Stimulated activated CD8-positive, alpha-beta memory T cell treated with anti-CD3 and anti-CD28 coated beads, Interleukin-4, amount 100 ng/mL, for 24 hours (primary cell): ENCODE data around the gene JUN.

Experiments
- DNase-seq: peaks from one replicate; pipeline ENCODE4 v3.0.0-alpha.2; 2020; ENCODE audit warnings: low read depth

The JUN gene

DNA sequence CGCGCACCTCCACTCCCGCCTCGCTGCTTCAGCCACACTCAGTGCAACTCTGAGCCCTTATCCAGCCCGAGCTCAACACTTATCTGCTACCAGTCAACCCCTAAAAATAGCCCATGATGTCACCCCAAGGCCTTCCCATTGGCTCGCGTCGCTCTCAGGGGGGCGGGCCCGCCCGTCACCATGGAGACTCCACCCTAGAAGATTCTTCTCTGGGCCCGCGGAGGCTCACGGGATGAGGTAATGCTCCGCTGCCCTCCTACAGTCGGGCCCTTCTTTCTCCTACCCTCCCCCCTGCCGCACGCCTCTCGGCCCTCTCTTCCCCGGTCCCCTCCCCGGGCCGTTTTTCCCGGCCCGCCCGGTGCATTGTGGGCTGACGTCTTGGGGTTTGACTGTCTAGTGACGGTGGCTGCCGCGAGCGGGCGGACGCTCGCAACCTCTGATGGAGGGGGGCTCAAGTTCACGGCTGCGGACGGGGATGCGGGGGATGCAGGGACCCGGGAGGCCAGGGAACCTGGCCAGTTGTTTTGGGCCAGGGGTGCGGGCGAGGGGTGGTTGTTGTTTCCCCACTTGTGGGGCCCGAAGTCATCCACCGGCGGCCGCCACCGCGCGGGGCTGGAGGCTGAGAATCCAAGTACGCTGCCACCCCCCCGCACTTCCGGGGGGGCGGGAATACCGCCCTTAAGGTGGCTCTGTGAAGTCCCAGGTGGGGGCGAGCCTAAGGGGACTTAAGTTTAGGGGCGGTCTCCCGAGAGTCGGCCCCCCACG, at the start of gene JUN:
Gene JUN (minus strand): TSS at position 55 of the 765 bp plus-strand sequence. CDS start 977 bp downstream, outside the sequence.
- DNase-seq, result peak; percentile 97

GRCh38 chr1:58833166-58833565, 49.3 kb upstream of the JUN start:
- DNase-seq, result no peak

DNA sequence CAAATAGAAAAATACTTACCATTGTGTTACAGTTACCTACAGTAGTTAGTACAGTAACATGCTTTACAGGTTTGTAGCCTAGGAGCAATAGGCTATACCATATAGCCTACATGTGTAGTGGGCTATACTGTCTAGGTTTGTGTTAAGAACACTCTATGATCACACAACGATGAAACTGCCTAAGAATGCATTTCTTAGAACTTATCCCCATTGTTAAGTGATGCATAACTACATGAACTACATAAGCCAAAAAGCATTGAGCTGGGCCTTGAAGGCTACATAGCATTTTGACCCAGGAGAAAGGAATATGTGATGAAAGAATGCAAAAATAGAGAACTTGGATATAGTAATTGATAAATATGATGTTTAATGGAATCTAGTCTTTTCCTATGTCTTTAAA, 46.4 kb upstream of the JUN start:
- no peak for DNase-seq

- no peak for DNase-seq
These were observed 46.0 kb upstream of the JUN start for GRCh38 chr1:58829866-58830265.

- DNase-seq, result no peak
These were observed 43.5 kb upstream of the JUN start for GRCh38 chr1:58827298-58827697.

DNA sequence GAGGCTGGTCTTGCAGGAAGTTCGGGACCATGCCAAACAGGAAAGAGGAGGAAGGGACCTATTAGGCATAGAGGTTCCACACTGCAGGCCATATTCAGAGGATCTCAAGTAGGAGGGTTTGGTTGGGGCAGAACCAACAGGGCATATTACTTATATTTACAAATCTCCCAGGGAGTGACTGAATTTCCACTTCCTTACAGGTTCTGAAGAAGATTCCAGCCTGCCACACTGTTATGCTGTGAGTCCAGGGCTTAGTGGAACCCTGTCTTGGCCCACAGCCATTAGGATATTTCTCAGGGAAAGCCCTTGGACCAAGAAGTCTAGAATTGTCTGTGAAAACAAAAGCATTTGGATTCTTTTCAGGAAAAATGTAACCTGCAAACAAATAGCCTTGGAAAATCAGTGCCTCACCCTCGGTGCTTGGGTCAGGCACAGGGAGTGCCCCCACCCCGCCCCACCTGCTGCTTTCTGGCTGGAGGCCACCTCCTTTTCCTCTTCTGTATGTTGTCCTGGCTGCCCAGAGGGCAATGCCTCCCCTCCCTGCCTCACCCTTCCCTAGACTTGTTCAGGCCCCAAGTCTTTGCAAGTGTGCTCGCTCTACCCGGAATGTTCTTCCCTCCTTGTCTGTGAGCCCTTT, 41.0 kb upstream of the JUN start:
- no peak for DNase-seq

DNA sequence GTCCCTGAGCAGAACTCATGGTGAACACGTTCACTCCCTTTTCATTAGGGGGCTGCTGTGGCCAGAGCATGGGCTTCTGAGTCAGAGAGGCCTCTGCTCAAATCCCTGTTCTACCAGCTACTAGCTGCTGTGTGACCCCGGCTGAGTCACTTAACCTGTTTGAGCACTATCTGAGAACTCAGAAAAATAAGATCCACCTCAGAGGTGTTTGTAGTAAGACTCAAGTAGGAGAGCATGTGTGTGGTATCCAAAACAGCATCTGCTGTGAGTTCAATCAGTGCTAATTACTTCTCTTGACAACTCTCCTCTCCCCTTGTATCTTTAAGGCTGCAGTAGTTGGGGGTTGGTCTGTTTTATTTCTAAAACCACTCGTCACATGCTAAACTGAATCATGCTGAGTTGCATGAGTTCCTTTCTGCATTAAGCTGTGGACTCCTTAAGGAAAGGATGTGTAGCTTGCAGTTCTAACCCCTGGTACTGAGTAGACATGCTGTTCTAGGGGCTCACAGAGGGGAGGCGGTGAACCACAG, 39.7 kb upstream of the JUN start:
- DNase-seq, result no peak

- no peak for DNase-seq
These were observed 37.5 kb upstream of the JUN start for GRCh38 chr1:58821309-58821708.

- DNase-seq, result no peak
These were observed 35.1 kb upstream of the JUN start for GRCh38 chr1:58818976-58819375.

GRCh38 chr1:58818075-58818474, 34.2 kb upstream of the JUN start:
- no peak for DNase-seq

GRCh38 chr1:58816747-58817221, 32.9 kb upstream of the JUN start:
- no peak for DNase-seq

- DNase-seq, result peak; percentile 76
These were observed 32.4 kb upstream of the JUN start for GRCh38 chr1:58816072-58816746.

- no peak for DNase-seq
These were observed 31.8 kb upstream of the JUN start for GRCh38 chr1:58815686-58816071.

DNA sequence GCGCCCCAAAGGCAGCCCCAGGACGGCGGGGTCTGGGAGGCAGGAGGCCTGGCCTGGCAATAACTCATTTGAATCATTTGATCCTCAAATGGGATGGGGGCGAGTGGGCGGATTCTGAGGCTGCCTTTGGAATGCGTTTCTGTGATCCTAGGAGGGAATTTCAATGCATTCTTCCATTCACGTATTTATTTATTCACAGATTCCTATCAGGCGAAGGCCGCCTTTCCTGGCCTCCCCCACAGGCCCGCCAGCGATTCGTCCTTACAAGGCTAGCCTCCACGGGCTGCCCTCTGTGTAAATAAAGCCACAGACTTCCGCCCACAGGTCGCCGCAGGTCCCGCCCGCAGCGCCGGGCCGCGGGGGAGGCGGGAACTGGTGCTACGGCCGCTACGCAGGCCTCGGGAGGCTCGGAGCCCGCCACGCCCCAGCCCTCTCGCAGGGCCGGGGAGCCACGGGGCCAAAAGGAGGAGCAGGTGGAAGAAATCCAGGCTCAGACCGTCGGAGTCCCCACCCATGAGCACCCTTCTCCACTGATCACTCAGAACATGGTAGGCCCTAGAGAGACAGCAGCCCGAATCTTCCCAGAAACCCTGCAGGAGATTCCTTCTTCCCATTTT, 31.3 kb upstream of the JUN start:
- peak; percentile 56 for DNase-seq

DNA sequence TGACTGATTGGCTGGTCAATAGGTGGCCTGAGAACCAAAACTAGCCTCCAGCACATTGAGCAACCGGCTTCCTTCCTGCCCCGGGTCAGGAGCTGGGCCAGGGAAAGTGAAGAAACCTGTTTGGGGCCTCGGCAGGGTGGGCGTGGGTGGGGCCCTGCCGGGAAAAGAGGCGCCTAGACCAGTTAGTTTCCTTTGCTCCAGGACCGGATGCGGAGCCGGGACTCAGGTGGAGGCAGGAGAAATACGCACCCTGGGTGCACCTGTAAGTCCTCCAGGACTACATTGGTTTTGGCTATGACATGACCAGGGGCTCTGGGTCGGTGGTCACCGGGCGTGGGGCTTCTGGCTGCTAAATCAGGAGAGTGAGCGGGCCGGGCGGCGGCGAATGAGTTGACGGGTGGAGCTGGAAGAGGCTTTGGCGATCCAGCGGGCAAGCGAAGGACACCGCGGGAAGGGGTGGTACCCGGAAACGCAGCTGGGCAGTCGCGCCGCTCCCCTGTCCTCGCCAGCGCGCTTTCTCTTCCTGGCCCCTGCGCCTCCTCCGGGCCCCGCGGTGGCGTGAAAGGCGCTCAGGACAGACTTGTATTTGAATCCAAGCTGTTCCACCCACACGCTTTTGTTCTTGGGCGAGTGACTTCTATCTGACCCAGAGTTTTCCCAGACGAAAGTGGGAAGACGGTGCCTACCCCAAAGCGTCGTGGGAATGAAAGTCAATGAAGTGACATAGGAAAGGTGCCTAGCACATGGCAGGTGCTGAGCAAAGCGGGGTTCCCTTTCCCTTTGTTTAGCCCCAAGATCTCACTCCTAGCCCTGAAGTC, 30.6 kb upstream of the JUN start:
- DNase-seq, result no peak

DNA sequence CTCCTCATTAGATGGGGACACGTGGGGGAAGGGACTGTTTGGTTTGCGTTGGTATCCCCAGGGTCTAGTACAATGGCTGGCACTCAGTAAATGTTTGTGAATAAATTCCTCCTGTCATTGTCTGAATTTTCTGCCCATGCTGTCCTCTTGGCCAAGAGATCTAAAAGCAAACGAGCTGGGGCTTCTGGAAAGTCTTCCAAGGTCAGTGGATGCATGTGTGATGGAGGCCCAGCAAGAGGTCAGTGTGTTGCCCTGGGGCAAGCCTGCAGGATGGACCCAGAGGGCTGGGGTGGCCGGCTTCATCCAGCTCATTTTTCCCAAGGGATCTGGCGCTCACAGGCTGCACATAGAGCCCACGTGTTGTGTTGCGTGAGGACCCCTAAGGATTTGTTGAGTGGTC, 30.0 kb upstream of the JUN start:
- no peak for DNase-seq

GRCh38 chr1:58813361-58813760, 29.5 kb upstream of the JUN start:
- no peak for DNase-seq

DNA sequence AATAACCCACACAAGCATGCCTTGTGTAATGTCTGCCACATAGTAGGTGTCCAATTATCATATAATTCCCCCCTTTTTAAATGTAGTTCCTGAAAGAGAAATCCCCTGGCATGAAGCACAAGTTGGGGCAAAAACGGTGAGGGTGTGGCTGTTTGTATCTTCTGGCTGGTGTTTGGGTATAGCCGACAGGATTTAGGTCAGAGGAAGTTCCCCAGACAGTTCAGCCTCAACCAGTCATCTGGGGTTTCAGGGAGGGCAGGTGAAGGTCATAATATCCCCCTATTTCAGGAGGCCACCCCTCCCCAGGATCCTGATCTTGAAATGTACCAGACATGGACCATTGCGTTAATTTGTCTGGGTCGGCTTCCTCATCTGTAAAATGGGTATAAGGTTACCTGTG, 29.1 kb upstream of the JUN start:
- DNase-seq, result no peak

- DNase-seq, result no peak
These were observed 28.6 kb upstream of the JUN start for GRCh38 chr1:58812468-58812867.

GRCh38 chr1:58811303-58811702, 27.5 kb upstream of the JUN start:
- no peak for DNase-seq

- no peak for DNase-seq
These were observed 25.6 kb upstream of the JUN start for GRCh38 chr1:58809325-58810010.
